D721Med (cell line): ENCODE data around the gene ZNF649.
"Not testable (repeated sequence)": the region's sequence is repeated elsewhere in the genome, so short reads cannot be mapped to it uniquely, and the experiment has no call there.

ENCODE experiments used
- DNase-seq: peaks from one replicate; pipeline ENCODE4 v3.0.0; 2011; ENCODE audit warnings: low spot score; ENCODE audit not compliant: insufficient read length
- FAIRE-seq: peaks from 2 replicates; lab custom pipeline; 2011; peaks lifted over from hg19 to GRCh38; lab: Jason Lieb, UNC
- TF ChIP-seq, protein P1 (sequence below): IDR thresholded peaks from 2 replicates; pipeline ENCODE4 v1.5.1; 2012; ENCODE audit warnings: mild to moderate bottlenecking, control low read depth; ENCODE audit not compliant: insufficient read depth; ENCODE audit errors: missing control alignments

The ZNF649 gene

DNA sequence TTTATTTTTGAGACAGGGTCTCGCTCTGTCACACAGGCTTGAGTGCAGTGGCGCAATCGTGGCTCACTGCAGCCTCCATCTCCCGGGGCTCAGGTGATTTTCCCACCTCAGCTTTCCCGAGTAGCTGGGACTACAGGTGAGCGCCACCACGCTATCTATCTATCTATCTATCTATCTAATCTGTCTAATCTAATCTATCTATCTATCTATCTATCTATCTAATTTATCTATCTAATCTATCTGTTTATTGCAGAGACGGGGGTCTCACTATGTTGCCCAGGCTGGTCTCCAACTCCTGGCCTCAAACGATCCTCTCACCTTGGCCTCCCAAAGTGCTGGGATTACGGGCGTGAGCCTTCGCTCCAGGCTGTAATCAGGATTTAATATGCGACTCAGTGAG is 23.0 kb upstream of the ZNF649 start:
- DNase-seq (no peak), FAIRE-seq (no peak)
- TF ChIP-seq, protein P1, sequence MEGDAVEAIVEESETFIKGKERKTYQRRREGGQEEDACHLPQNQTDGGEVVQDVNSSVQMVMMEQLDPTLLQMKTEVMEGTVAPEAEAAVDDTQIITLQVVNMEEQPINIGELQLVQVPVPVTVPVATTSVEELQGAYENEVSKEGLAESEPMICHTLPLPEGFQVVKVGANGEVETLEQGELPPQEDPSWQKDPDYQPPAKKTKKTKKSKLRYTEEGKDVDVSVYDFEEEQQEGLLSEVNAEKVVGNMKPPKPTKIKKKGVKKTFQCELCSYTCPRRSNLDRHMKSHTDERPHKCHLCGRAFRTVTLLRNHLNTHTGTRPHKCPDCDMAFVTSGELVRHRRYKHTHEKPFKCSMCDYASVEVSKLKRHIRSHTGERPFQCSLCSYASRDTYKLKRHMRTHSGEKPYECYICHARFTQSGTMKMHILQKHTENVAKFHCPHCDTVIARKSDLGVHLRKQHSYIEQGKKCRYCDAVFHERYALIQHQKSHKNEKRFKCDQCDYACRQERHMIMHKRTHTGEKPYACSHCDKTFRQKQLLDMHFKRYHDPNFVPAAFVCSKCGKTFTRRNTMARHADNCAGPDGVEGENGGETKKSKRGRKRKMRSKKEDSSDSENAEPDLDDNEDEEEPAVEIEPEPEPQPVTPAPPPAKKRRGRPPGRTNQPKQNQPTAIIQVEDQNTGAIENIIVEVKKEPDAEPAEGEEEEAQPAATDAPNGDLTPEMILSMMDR = no peak

DNA sequence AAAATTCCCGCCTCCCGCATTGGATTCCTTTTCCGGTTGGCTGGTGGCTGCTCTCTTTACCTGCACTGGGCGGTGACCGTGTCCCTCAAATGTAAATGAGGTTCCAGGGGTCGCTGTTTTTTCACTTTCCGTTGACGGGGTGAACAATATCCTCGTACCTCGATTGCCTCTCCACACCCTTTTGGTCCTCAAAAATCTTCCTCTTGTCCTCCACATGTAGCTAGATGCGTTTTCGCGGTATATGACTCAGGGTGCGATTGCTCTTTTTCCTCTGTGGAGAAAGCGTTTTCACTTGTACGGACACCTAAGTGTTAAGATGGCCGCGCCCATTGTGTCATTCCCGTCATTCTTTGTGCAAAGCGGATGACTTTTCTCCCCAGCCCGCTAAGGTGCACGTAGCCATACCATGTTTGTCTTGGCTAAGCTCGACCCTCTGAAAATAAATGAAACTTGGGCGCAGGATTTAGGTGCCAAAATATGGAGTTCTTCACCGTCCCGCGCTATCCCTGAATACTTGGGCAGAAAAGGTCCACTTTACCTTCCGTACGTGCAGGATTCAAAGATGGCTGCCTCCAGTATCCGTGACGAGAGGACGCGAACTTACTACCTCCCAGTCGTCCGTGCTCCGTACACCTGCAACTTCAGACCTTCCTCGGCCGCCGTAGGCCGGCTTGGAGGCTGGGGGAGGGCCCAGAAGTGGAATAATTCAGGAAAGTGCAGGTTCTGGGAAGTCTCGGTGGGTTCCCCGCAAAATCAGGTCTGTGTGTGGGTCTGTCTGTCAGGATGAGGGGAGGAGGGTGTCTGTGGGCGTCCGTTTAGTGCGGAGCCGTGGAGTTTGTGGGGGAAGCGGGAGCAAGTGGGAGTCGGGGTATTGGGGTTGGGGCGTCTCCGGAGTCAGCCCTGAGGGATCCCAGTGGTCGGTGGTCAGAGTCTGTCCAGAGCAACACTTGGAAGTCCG is 22.2 kb upstream of the ZNF649 start, which contains the start of gene ZNF613:
Gene ZNF613, plus strand, starts transcription at position 689 of the 958 bp plus-strand sequence. CDS start 8,749 bp downstream, outside the sequence.
- TF ChIP-seq, protein P1 = peak; percentile 22
- FAIRE-seq = no peak
- peak; percentile 57 for DNase-seq

DNA sequence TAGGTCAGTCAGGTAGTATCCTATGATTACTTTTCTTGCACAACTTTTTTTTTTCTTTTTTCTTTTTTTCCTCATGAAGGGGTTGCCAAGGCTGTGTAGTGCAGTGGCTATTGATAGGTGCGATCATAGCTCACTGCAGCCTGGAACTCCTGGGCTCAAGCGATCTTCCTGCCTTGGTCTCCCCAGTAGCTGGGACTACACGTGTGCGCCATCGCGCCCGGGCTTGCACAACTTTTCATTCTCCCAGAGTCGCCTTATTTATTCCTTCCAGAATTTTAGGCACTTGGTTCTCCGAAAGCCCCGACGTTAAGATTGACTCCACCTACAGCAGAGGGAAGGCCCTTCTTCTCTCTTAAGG is 21.6 kb upstream of the ZNF649 start:
- DNase-seq = no peak
- no peak for FAIRE-seq
- TF ChIP-seq, protein P1 = no peak

DNA sequence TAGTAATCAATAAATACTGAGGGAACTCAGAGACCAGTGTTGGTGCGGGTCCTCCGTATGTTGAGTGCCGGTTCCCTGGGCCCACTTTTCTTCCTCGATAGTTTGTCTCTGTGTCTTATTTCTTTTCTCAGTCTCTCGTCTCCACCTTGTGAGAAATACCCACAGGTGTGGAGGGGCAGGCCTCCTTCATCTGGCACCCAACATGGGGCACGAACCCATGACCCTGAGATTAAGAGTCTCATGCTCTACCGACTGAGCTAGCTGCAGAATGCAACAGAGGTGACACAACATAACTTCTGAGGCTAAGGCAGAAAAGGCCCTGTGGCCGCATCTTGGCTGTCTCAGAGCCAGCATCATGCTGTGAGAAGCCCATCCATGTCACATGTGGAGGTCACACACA is 17.1 kb upstream of the ZNF649 start:
- FAIRE-seq = no peak
- TF ChIP-seq, protein P1 = no peak
- no peak for DNase-seq

DNA sequence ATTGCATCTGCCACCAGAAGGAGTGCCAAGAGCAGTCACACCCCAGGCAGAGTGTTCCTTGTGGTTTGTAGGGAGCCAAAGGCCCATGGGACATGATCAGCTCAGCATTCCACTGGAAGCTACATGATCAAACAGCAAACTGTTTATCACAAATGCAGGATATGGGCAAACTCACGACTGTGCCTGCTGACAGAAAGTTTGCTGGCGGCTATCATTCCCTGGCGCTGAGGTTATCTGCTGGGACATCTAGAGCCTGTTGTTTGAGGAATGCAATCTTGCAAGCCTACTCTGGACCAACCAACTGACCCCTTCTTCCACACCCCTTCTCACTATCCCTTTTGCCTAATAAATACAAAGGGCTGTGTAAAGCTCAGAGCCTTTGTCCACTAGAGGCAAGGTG is 14.8 kb upstream of the ZNF649 start:
- DNase-seq (no peak), FAIRE-seq (no peak)
- TF ChIP-seq, protein P1 = no peak

DNA sequence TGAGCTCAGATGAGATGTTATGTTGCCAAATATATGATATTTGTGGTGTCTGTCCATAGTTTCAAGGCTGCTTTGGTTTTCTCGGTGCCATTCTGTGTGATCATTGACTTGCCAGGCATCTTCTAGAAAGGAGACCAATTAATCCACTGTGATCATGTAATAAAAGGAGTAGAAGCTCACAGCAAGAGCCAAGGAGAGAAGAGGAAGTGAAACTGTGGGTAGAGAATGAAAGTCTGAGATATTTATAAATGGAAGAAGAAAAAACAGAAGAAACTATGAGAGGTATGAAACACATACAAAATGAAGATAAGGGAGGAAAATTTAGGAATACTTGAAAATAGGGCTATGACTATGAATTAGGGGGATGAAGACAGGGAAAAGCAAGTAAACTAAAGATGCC is 11.3 kb upstream of the ZNF649 start:
- no peak for FAIRE-seq
- TF ChIP-seq, protein P1 = no peak

DNA sequence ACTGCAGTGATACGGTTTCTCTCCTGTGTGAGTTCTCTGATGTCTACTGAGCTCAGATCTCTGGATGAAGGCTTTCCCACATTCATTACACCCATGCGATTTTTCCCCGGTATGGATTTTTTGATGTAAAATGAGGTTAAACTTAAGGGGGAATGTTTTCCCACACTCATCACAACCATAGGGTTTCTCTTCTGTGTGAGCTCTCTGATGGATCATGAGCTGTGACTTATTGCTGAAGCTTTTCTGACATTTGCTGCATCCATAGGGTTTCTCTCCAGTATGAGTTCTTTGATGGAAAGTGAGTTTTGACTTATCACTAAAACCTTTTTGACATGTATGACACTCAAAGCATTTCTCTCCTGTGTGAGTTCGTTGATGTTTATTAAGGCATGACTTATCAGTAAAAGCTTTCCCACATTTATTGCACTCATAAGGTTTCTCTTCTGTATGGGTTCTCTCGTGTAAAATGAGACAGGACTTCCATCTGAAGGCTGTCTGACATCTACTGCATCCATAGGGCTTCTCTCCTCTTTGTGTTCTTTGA is 10.6 kb upstream of the ZNF649 start:
- FAIRE-seq (no peak), DNase-seq (no peak)
- TF ChIP-seq, protein P1 = no peak

More for the DNA sequence above, 11.3 kb upstream of the ZNF649 start:
- DNase-seq = no peak

DNA sequence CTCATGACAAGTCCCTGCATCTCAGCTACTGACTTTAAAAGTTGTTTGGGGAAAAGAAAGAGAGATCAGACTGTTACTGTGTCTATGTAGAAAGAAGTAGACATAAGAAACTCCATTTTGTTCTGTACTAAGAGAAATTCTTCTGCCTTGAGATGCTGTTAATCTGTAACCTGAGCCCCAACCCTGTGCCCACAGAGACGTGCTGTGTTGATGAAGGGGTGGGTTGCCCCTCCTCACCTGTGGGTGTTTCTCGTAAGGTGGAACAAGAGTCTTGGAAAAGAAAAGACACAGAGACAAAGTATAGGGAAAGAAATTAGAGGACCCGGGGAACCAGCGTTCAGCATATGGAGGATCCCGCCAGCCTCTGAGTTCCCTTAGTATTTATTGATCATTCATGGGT is 3.2 kb upstream of the ZNF649 start:
- FAIRE-seq, DNase-seq: not testable (repeated sequence)

DNA sequence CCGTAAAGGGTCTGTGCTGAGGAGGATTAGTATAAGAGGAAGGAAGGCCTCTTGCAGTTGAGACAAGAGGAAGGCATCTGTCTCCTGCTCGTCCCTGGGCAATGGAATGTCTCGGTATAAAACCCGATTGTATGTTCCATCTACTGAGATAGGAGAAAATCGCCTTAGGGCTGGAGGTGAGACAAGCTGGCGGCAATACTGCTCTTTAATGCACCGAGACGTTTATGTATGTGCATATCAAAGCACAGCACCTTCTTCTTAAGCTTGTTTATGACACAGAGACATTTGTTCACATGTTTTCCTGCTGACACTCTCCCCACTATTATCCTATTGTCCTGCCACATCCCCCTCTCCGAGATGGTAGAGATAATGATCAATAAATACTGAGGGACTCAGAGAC is 1.3 kb upstream of the ZNF649 start:
- not testable (repeated sequence) for DNase-seq, FAIRE-seq

DNA sequence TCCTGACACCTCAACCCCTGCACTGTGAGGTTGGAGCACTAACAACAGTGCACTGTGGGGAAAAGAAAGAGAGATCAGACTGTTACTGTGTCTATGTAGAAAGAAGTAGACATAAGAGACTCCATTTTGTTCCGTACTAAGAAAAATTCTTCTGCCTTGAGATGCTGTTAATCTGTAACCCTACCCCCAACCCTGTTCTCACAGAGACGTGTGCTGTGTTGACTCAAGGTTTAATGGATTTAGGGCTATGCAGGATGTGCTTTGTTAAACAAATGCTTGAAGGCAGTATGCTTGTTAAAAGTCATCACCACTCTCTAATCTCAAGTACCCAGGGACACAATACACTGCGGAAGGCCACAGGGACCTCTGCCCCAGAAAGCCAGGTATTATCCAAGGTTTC is 822 bp upstream of the ZNF649 start:
- not testable (repeated sequence) for FAIRE-seq, DNase-seq
